Fibroblast of gingiva (primary cell): ENCODE data around the gene PFKP.
"Not testable (repeated sequence)": the region's sequence is repeated elsewhere in the genome, so short reads cannot be mapped to it uniquely, and the experiment has no call there.

ENCODE experiments used
- DNase-seq: peaks from one replicate; pipeline ENCODE4 v3.0.0-alpha.2; 2011; ENCODE audit warnings: low read depth

The PFKP gene

DNA sequence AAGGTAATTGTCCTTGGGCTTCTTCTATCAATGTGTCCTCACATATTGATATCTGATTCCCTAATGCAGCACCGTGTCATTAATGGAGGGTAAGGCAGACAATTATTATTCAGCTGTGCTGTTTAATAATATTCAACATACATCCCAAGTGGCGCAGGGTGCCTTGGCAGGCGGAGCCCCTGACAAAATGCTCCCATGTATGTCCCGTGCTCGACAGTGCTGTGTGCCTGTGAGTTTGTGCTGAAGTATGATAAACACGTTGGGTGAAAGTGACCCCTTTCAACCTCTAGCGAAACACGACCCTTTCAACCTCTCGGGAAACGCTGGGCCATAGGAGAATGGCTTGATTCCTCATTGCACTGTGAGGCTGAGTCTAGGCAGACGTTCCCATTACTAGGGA, 31.3 kb downstream of the PFKP start:
- no peak for DNase-seq

- peak; percentile 83 for DNase-seq
Observed at GRCh38 chr10:3099291-3100092, 32.1 kb downstream of the PFKP start.

DNA sequence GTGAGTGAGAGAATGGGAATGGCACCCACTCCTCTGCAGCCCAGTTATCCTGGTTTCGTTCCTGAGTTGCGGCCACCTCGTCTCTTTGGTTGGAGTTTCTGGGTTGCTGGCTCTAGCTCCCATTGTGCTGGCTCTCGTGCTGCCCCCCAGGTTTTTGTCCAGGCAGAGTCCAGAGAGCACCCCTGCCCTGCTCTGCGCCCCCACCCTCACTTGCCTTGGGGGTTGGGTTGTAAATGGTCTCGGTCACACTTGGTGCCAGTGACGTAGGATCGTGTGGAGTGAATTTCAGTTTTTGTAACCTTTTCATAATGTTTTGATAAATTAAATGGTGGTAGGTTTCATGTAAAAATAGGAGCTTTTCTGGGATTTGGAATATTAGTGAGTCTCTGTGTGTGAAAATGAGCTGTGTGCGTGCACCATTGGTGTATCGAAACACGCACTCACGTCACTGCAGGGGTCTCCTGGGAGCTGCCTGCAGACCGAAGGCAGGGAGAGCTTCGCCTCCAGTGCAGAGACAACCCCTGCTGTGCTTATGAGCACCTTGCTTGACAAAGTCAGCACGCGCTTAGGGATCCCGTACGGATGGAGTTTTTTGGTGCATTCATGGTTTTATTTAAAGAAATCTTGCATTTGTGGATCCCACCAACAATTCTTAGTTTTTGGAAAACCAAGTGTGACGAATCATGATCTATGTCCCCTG, 32.9 kb downstream of the PFKP start:
- no peak for DNase-seq

GRCh38 chr10:3100856-3101640, 33.7 kb downstream of the PFKP start:
- no peak for DNase-seq

GRCh38 chr10:3102720-3103427, 35.5 kb downstream of the PFKP start:
- DNase-seq, result peak; percentile 92

- DNase-seq, result no peak
Observed at GRCh38 chr10:3103646-3104045, 36.3 kb downstream of the PFKP start.

DNA sequence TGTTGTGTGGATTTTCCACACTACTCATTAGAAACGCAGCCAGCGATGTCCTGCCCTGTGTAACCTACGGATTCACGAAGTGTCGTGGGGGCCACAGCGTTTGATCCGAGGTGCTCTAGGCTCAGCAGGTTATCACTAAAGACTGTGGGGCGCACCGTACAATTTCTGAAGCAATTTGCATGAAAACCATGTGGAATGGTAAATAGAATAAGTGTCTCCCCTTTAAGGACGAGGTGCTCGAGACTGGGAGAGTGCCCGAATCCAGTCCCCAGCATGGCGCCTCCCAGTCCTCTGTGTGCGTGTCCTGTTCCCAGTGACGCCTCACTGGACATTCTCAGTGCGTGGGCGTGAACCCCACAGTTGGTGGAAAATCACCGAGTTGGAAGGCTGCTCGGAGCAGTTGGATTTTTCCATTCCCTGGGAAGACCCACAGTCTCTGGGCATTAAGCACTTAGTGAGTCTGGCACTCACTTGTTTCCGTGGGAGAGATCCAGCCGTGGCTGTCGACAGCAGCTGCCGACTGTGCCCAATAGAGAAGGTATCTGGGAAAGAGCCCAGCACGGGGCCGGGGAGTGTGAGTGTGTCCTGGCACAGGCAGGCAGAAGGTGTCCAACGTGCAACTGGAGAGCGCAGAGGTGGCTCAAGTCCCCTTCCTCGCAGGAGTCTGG, 37.0 kb downstream of the PFKP start:
- no peak for DNase-seq

DNA sequence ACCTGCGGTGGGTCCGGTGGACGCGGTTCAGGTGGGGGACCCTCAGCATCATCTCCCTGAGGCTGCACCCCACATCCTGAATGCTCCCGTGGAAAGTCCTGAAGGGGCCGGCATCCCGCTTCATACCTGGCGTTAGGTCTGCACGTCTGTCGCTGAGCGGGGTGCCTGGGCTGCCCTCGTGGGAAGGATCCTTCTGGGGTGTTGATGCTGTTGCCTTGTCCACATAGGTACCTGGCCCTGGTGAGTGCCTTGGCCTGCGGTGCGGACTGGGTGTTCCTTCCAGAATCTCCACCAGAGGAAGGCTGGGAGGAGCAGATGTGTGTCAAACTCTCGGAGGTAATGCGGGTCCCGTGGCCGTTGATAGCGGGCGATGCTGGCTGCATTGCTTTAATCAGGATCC, 37.8 kb downstream of the PFKP start:
- no peak for DNase-seq

DNA sequence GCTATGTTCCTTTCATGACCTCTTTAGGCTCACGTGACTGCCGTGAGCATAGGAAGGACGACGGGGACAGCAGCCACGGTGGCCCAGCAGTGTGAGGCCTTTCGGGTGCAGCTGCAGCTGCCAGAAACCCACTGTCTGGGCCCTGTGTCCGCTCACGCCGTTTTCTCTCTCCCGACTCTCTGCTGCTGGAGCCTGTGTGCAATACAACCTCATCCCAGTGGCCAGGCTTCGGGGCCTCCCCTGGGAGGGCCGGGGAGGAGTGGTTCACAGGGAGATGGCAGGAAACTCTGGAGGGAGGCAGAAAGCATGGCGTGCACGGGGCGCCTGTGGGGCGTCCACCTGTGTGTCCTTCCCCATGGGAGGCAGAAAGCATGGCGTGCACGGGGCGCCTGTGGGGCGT, 38.6 kb downstream of the PFKP start:
- no peak for DNase-seq

- not testable (repeated sequence) for DNase-seq
Observed at GRCh38 chr10:3106328-3106727, 39.0 kb downstream of the PFKP start.

GRCh38 chr10:3106928-3107425, 39.6 kb downstream of the PFKP start:
- peak; percentile 78 for DNase-seq

DNA sequence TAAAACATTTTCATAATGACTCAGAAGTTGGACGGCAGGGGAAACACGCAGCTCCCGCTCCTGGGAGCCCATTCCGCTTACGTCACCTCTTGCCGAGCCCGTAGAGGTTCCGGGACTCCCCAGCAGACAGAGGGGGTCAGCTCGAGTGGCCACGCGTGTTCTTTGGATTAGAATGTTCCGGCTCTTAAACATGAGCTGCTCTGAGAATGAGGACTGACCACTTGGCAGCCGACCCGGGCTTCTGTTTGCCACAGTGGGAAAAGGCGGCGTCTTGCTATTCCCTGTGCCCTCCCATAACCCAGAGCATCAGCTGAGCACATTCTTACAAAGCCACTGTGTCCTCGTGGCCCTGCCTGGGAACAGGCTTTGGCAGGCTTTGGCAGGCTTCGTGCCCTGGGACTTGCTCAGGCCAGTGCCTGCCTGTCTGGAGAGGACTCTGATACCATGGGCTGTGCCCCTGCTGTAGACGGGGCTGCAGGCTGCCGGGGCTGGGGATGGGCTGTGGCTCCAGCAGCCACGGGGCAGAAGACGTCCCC, 40.1 kb downstream of the PFKP start:
- DNase-seq, result peak; percentile 99

- no peak for DNase-seq
Observed at GRCh38 chr10:3108033-3108432, 40.7 kb downstream of the PFKP start.

DNA sequence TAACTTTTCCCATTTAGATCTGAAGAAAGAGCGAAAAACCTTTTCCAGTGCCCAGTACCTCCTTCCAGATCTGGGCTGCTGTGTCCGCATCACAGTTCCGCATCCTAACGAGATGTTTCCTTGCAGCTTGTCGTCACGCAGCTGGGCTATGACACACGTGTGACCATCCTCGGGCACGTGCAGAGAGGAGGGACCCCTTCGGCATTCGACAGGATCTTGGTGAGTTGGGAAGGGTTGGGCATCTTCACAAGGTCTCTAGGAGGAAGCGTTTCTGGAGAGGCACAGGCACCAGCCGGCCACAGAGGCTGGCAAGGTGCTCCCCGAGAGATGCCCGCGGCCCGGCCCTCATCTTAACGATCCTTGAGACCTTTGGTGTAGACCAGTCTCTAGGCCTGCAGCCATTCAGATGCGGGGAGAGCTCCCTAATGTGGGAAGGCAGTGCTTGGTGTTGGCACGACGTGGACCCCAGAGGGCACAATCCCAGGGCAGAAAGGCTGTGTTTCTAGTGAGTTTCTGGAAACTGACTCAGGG, 41.3 kb downstream of the PFKP start:
- no peak for DNase-seq

- no peak for DNase-seq
Observed at GRCh38 chr10:3109196-3109595, 41.8 kb downstream of the PFKP start.

GRCh38 chr10:3109633-3110032, 42.3 kb downstream of the PFKP start:
- no peak for DNase-seq

GRCh38 chr10:3110782-3111620, 43.7 kb downstream of the PFKP start:
- no peak for DNase-seq

DNA sequence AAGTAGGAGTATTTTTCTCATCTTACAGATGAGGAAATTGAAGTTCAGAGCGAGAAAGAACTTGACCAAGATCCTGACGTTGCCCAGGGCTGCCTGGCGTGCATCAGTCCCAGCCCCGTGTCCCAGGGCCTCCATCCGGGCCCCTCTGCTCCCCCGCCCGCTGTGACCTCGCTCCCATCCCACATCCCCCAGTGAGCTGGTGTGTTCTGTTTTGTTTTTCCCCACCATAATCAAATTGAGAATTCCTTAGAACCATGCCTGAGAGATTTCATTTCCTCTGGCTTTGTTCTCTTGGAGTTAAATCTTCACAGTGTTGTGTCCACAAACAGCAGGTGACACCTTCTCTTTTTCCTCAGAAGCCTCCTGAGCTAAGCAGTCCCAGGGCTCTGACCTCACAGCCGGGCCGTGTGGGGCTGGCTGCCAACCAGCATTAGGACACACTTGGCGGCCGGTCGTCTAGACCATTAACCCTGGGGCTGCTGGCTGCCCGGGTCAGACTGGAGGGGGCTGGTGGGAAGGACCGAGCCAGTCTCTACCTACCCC, 44.3 kb downstream of the PFKP start:
- DNase-seq, result peak; percentile 21

GRCh38 chr10:3113343-3113720, 46.0 kb downstream of the PFKP start:
- no peak for DNase-seq

GRCh38 chr10:3115685-3116084, 48.3 kb downstream of the PFKP start:
- DNase-seq, result no peak
